ENCODE results near the gene PDE4D. TPM values are rescaled to one million over a fixed set of nuclear protein-coding genes. Genes with fewer than 3 reads are reported as not detected.

Gene PDE4D
- total RNA-seq, 5 donors from 2014 or later (not counting 1 experiment from before 2014, with no cell fraction given) = 45.1 to 136 (median 64.9) TPM

- WGBS (ENCODE audit: insufficient coverage) = no CpG with 5 or more reads among the region's 2 CpGs
- no peak for ATAC-seq (replicated peaks in 1 of 4)
These were observed 284.8 kb downstream of the PDE4D start for GRCh38 chr5:59608745-59609144.

GRCh38 chr5:59607138-59607765, 286.3 kb downstream of the PDE4D start:
- Histone ChIP-seq H3K27ac (ENCODE audit: low read length) (no peak overlapping the region), H3K4me3 (ENCODE audit: control insufficient read depth in 1 of 2, extremely low read depth in 1 of 2, low read length in 1 of 2) (no peak overlapping the region), H3K27me3 (replicated peaks in 1 of 2; ENCODE audit: control insufficient read depth in 2 of 2, extremely low read depth in 1 of 2, insufficient read depth in 2 of 2, low read length in 1 of 2) (no peaks in the 10 kb centered on the region), H3K4me1 (ENCODE audit: control insufficient read depth in 1 of 2, extremely low read depth in 1 of 2, insufficient read depth in 2 of 2, low read length in 2 of 2) (no peaks in the 10 kb centered on the region), H3K36me3 (ENCODE audit: control insufficient read depth in 2 of 2, extremely low read depth in 1 of 2, insufficient read depth in 1 of 2, low read length in 1 of 2) (no peaks in the 10 kb centered on the region), H3K9me3 (no peaks in the 10 kb centered on the region)
- no peak for DNase-seq
- Mint-ChIP-seq H3K36me3 (no peaks in the 10 kb centered on the region), H3K9me3 (no peaks in the 10 kb centered on the region), H3K27ac (no peak overlapping the region), H3K4me1 (no peaks in the 10 kb centered on the region), H3K4me3 (no peak overlapping the region), H3K27me3 (peaks cover 4 to 5% of the 10 kb centered on the region in 2 donors)
- POLR2A ChIA-PET = no interaction called here
- WGBS (ENCODE audit: insufficient coverage) = 87% methylated on average over 2 of the region's 4 CpGs
- no peak for ATAC-seq (replicated peaks in 1 of 4)
- CTCF ChIA-PET = no interaction called here

More at GRCh38 chr5:59608745-59609144, 284.8 kb downstream of the PDE4D start:
- DNase-seq = no peak
- H3K27me3 ChIP-seq (replicated peaks in 1 of 2; ENCODE audit: control insufficient read depth in 2 of 2, extremely low read depth in 1 of 2, insufficient read depth in 2 of 2, low read length in 1 of 2) = no peaks in the 10 kb centered on the region
- no peak overlapping the region for H3K4me3 ChIP-seq (ENCODE audit: control insufficient read depth in 1 of 2, extremely low read depth in 1 of 2, low read length in 1 of 2)
- Mint-ChIP-seq H3K27ac (no peak overlapping the region), H3K4me3 (no peak overlapping the region), H3K4me1 (no peaks in the 10 kb centered on the region), H3K36me3 (no peaks in the 10 kb centered on the region), H3K9me3 (no peaks in the 10 kb centered on the region), H3K27me3 (peaks cover 4 to 5% of the 10 kb centered on the region in 2 donors)
- no peaks in the 10 kb centered on the region for H3K9me3 ChIP-seq
- H3K4me1 ChIP-seq (ENCODE audit: control insufficient read depth in 1 of 2, extremely low read depth in 1 of 2, insufficient read depth in 2 of 2, low read length in 2 of 2) = no peaks in the 10 kb centered on the region
- H3K27ac ChIP-seq (ENCODE audit: low read length) = no peak overlapping the region
- POLR2A ChIA-PET = no interaction called here
- H3K36me3 ChIP-seq (ENCODE audit: control insufficient read depth in 2 of 2, extremely low read depth in 1 of 2, insufficient read depth in 1 of 2, low read length in 1 of 2) = no peaks in the 10 kb centered on the region
- CTCF ChIA-PET = no interaction called here

GRCh38 chr5:59605915-59606314, 287.6 kb downstream of the PDE4D start:
- Mint-ChIP-seq H3K27me3 (peaks cover 4 to 5% of the 10 kb centered on the region in 2 donors), H3K9me3 (no peaks in the 10 kb centered on the region), H3K27ac (no peak overlapping the region), H3K4me3 (no peak overlapping the region), H3K36me3 (no peaks in the 10 kb centered on the region), H3K4me1 (no peaks in the 10 kb centered on the region)
- Histone ChIP-seq H3K27ac (ENCODE audit: low read length) (no peak overlapping the region), H3K4me3 (ENCODE audit: control insufficient read depth in 1 of 2, extremely low read depth in 1 of 2, low read length in 1 of 2) (no peak overlapping the region), H3K27me3 (replicated peaks in 1 of 2; ENCODE audit: control insufficient read depth in 2 of 2, extremely low read depth in 1 of 2, insufficient read depth in 2 of 2, low read length in 1 of 2) (no peaks in the 10 kb centered on the region), H3K9me3 (no peaks in the 10 kb centered on the region), H3K4me1 (ENCODE audit: control insufficient read depth in 1 of 2, extremely low read depth in 1 of 2, insufficient read depth in 2 of 2, low read length in 2 of 2) (no peaks in the 10 kb centered on the region), H3K36me3 (ENCODE audit: control insufficient read depth in 2 of 2, extremely low read depth in 1 of 2, insufficient read depth in 1 of 2, low read length in 1 of 2) (no peaks in the 10 kb centered on the region)
- no peak for ATAC-seq (replicated peaks in 1 of 4)
- DNase-seq = no peak
- ChIA-PET CTCF (no interaction called here), POLR2A (no interaction called here)
- whole genome bisulfite sequencing (ENCODE audit: insufficient coverage) = no CpG with 5 or more reads among the region's 1 CpG

GRCh38 chr5:59604111-59604510, 289.4 kb downstream of the PDE4D start:
- POLR2A ChIA-PET = no interaction called here
- Histone ChIP-seq H3K4me3 (ENCODE audit: control insufficient read depth in 1 of 2, extremely low read depth in 1 of 2, low read length in 1 of 2) (no peak overlapping the region), H3K27ac (ENCODE audit: low read length) (no peak overlapping the region), H3K4me1 (ENCODE audit: control insufficient read depth in 1 of 2, extremely low read depth in 1 of 2, insufficient read depth in 2 of 2, low read length in 2 of 2) (no peaks in the 10 kb centered on the region), H3K36me3 (ENCODE audit: control insufficient read depth in 2 of 2, extremely low read depth in 1 of 2, insufficient read depth in 1 of 2, low read length in 1 of 2) (no peaks in the 10 kb centered on the region), H3K9me3 (no peaks in the 10 kb centered on the region), H3K27me3 (replicated peaks in 1 of 2; ENCODE audit: control insufficient read depth in 2 of 2, extremely low read depth in 1 of 2, insufficient read depth in 2 of 2, low read length in 1 of 2) (no peaks in the 10 kb centered on the region)
- Mint-ChIP-seq H3K27me3 (peaks cover 4 to 5% of the 10 kb centered on the region in 2 donors), H3K36me3 (no peaks in the 10 kb centered on the region), H3K4me1 (no peaks in the 10 kb centered on the region), H3K9me3 (no peaks in the 10 kb centered on the region), H3K4me3 (no peak overlapping the region), H3K27ac (no peak overlapping the region)
- CTCF ChIA-PET = no interaction called here
- no peak for DNase-seq
- no CpG with 5 or more reads among the region's 4 CpGs for WGBS (ENCODE audit: insufficient coverage)
- no peak for ATAC-seq (replicated peaks in 1 of 4)

- CTCF ChIA-PET = no interaction called here
- H3K4me3 Mint-ChIP-seq = no peak overlapping the region
- no peak overlapping the region for H3K27ac ChIP-seq (ENCODE audit: low read length)
- ATAC-seq (replicated peaks in 1 of 4) = no peak
- no peak overlapping the region for H3K27ac Mint-ChIP-seq
- no peaks in the 10 kb centered on the region for H3K36me3 Mint-ChIP-seq
- no CpG with 5 or more reads among the region's 3 CpGs for WGBS (ENCODE audit: insufficient coverage)
- H3K4me3 ChIP-seq (ENCODE audit: control insufficient read depth in 1 of 2, extremely low read depth in 1 of 2, low read length in 1 of 2) = no peak overlapping the region
- no peaks in the 10 kb centered on the region for H3K27me3 Mint-ChIP-seq
- no peak for DNase-seq
- no peaks in the 10 kb centered on the region for H3K4me1 ChIP-seq (ENCODE audit: control insufficient read depth in 1 of 2, extremely low read depth in 1 of 2, insufficient read depth in 2 of 2, low read length in 2 of 2)
- peaks cover 0 to 2% (median 0%) of the 10 kb centered on the region in 3 donors for H3K4me1 Mint-ChIP-seq
- H3K36me3 ChIP-seq (ENCODE audit: control insufficient read depth in 2 of 2, extremely low read depth in 1 of 2, insufficient read depth in 1 of 2, low read length in 1 of 2) = no peaks in the 10 kb centered on the region
- POLR2A ChIA-PET = no interaction called here
- no peaks in the 10 kb centered on the region for H3K9me3 Mint-ChIP-seq
- no peaks in the 10 kb centered on the region for H3K9me3 ChIP-seq
- no peaks in the 10 kb centered on the region for H3K27me3 ChIP-seq (replicated peaks in 1 of 2; ENCODE audit: control insufficient read depth in 2 of 2, extremely low read depth in 1 of 2, insufficient read depth in 2 of 2, low read length in 1 of 2)
These were observed 292.5 kb downstream of the PDE4D start for GRCh38 chr5:59600998-59601397.

GRCh38 chr5:59600153-59600552, 293.4 kb downstream of the PDE4D start:
- DNase-seq = no peak
- Mint-ChIP-seq H3K27ac (no peak overlapping the region), H3K9me3 (peaks cover 0 to 2% (median 0%) of the 10 kb centered on the region in 3 donors), H3K36me3 (no peaks in the 10 kb centered on the region), H3K27me3 (no peaks in the 10 kb centered on the region), H3K4me3 (no peak overlapping the region), H3K4me1 (peaks cover 0 to 2% (median 0%) of the 10 kb centered on the region in 3 donors)
- no peaks in the 10 kb centered on the region for H3K4me1 ChIP-seq (ENCODE audit: control insufficient read depth in 1 of 2, extremely low read depth in 1 of 2, insufficient read depth in 2 of 2, low read length in 2 of 2)
- ChIA-PET CTCF (interaction anchor here in 1 of 2 donors (0.5 kb wide), 1 partner anchor 76 kb away, joined by 6 read pairs; no protein-coding TSS in a partner anchor), POLR2A (interaction anchor here in 1 of 2 donors (0.6 kb wide), 1 partner anchor 1852 kb away, joined by 5 read pairs; no protein-coding TSS in a partner anchor)
- no CpG with 5 or more reads among the region's 2 CpGs for WGBS (ENCODE audit: insufficient coverage)
- no peak overlapping the region for H3K27ac ChIP-seq (ENCODE audit: low read length)
- H3K9me3 ChIP-seq = no peaks in the 10 kb centered on the region
- no peak overlapping the region for H3K4me3 ChIP-seq (ENCODE audit: control insufficient read depth in 1 of 2, extremely low read depth in 1 of 2, low read length in 1 of 2)
- H3K27me3 ChIP-seq (replicated peaks in 1 of 2; ENCODE audit: control insufficient read depth in 2 of 2, extremely low read depth in 1 of 2, insufficient read depth in 2 of 2, low read length in 1 of 2) = no peaks in the 10 kb centered on the region
- no peak for ATAC-seq (replicated peaks in 1 of 4)
- no peaks in the 10 kb centered on the region for H3K36me3 ChIP-seq (ENCODE audit: control insufficient read depth in 2 of 2, extremely low read depth in 1 of 2, insufficient read depth in 1 of 2, low read length in 1 of 2)
